Measurements from ENCODE around the gene FAM186B.

The FAM186B gene

GRCh38 chr12:49580572-49581535 is 24.6 kb downstream of the FAM186B start:
- Histone ChIP-seq H3K9me3 (ENCODE audit: control insufficient read depth, insufficient read depth, low read length) (no peaks in the 10 kb centered on the region), H3K9ac (ENCODE audit: low read depth, low read length) (no peak overlapping the region), H3K36me3 (ENCODE audit: insufficient read depth, low read length) (no peaks in the 10 kb centered on the region), H3K4me1 (ENCODE audit: insufficient read depth, low read length) (0 out of 2 replicates have a peak, but pooled peaks cover 6% of the 10 kb centered on the region)

- Histone ChIP-seq H3K9me3 (ENCODE audit: control insufficient read depth, insufficient read depth, low read length) (no peaks in the 10 kb centered on the region), H3K36me3 (ENCODE audit: insufficient read depth, low read length) (no peaks in the 10 kb centered on the region), H3K9ac (ENCODE audit: low read depth, low read length) (no peak overlapping the region), H3K4me1 (ENCODE audit: insufficient read depth, low read length) (0 out of 2 replicates have a peak, but pooled peaks cover 6% of the 10 kb centered on the region)
Measured at GRCh38 chr12:49578471-49579112, 26.8 kb downstream of the FAM186B start.

GRCh38 chr12:49577589-49578315 is 27.7 kb downstream of the FAM186B start:
- no peak overlapping the region for H3K9ac ChIP-seq (ENCODE audit: low read depth, low read length)
- no peaks in the 10 kb centered on the region for H3K36me3 ChIP-seq (ENCODE audit: insufficient read depth, low read length)
- no peaks in the 10 kb centered on the region for H3K9me3 ChIP-seq (ENCODE audit: control insufficient read depth, insufficient read depth, low read length)
- 0 out of 2 replicates have a peak, but pooled peaks cover 6% of the 10 kb centered on the region for H3K4me1 ChIP-seq (ENCODE audit: insufficient read depth, low read length)

DNA sequence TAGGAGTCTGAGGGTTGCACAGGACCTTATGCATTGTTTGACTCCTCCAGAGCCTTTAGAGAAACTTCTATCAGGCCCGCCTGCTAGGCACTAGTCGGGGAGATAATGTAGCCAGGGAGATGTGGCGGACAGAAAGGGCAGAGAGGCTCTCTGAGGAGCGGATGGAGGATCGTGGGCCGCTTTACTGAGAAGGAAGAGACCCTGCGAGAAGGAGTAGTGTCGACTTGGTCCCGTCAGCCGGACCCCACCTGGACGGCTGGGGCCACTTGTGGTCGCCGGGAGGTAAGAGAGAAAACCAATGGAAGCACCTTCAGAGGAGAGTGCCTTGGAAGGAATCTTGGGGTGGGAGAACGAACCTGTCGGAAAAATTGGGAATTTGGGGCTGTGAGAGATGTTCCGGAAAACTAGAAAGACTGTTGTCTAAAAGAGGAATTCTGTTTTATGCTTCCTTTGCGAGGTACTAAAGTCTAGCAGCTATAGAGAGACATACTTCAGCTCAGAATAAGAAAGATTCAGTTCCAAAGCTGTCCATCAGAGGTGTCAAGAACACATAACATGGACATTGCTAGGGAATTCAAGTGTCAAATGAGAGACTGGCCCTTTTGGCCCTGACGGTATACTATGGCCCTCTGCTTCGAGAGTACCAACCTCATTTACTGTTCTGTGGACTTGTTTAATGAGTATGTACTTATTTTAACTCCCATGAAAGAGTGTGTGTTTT is 36.8 kb downstream of the FAM186B start:
- no peaks in the 10 kb centered on the region; the same call in 1 of the 2 replicates for H3K4me1 ChIP-seq (ENCODE audit: insufficient read depth, low read length)
- no peaks in the 10 kb centered on the region for H3K9me3 ChIP-seq (ENCODE audit: control insufficient read depth, insufficient read depth, low read length)
- H3K9ac ChIP-seq (ENCODE audit: low read depth, low read length), result peak overlapping the region; percentile 96
- peaks cover 9% of the 10 kb centered on the region; the same call in 1 of the 2 replicates for H3K36me3 ChIP-seq (ENCODE audit: insufficient read depth, low read length)

DNA sequence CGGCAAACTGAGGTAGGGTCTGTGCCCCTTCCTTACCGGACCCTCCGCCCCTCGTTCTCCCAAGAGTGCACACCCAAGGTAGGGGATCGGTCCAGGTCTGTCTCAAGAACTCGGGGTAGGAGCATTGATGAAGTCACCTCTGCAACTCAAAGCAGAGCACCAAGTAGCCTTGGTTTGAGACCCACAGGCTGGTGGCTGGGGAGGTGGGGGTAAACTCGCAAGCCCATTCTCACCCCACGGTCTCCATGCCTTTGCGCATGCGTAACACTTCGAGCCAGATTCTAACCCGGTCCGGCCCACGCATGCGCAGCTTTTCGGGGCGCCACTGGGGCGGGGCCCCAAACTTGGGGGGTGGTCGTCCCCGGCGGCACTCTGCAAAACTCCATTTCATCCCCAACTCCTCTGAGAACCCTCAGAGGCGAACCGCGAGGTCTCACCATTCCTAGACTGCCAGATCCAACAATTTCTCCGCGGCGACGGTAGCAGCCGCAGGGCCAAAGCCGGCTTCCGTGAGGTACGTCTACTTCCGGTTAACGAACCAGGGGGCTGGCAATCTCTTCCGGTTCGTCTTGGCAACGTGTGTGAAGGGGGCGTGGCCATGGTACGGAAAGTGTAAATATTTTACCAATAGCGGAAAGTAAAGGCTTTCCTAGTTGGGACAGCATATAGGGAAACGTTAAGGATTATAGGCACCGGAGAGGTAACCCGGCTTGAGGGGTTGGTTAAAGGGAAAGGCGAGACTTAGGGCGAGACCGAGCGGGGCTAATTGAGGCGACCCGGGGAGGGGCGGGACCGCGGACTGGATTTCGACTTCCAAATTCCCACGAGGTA is 37.6 kb downstream of the FAM186B start, which contains the start of gene MCRS1:
MCRS1 (minus strand) TSS at position 532 of the 831 bp plus-strand sequence. CDS start 1,411 bp downstream, outside the sequence.
- peak within 1 kb of the TSS; percentile 96 for H3K9ac ChIP-seq (ENCODE audit: low read depth, low read length)
- peaks cover 10% of the 10 kb centered on the region for H3K36me3 ChIP-seq (ENCODE audit: insufficient read depth, low read length)
- H3K9me3 ChIP-seq (ENCODE audit: control insufficient read depth, insufficient read depth, low read length), result no peaks in the 10 kb centered on the region
- H3K4me1 ChIP-seq (ENCODE audit: insufficient read depth, low read length), result no peaks in the 10 kb centered on the region; the same call in 1 of the 2 replicates

- no peaks in the 10 kb centered on the region; the same call in 1 of the 2 replicates for H3K4me1 ChIP-seq (ENCODE audit: insufficient read depth, low read length)
- peaks cover 16% of the 10 kb centered on the region for H3K36me3 ChIP-seq (ENCODE audit: insufficient read depth, low read length)
- no peaks in the 10 kb centered on the region for H3K9me3 ChIP-seq (ENCODE audit: control insufficient read depth, insufficient read depth, low read length)
- peak overlapping the region; percentile 96 for H3K9ac ChIP-seq (ENCODE audit: low read depth, low read length)
Measured at GRCh38 chr12:49567302-49567610, 38.2 kb downstream of the FAM186B start.

GRCh38 chr12:49566361-49566760 is 39.1 kb downstream of the FAM186B start:
- Histone ChIP-seq H3K9me3 (ENCODE audit: control insufficient read depth, insufficient read depth, low read length) (no peaks in the 10 kb centered on the region), H3K9ac (ENCODE audit: low read depth, low read length) (no peak overlapping the region), H3K36me3 (ENCODE audit: insufficient read depth, low read length) (peaks cover 17% of the 10 kb centered on the region), H3K4me1 (ENCODE audit: insufficient read depth, low read length) (no peaks in the 10 kb centered on the region; the same call in 1 of the 2 replicates)

DNA sequence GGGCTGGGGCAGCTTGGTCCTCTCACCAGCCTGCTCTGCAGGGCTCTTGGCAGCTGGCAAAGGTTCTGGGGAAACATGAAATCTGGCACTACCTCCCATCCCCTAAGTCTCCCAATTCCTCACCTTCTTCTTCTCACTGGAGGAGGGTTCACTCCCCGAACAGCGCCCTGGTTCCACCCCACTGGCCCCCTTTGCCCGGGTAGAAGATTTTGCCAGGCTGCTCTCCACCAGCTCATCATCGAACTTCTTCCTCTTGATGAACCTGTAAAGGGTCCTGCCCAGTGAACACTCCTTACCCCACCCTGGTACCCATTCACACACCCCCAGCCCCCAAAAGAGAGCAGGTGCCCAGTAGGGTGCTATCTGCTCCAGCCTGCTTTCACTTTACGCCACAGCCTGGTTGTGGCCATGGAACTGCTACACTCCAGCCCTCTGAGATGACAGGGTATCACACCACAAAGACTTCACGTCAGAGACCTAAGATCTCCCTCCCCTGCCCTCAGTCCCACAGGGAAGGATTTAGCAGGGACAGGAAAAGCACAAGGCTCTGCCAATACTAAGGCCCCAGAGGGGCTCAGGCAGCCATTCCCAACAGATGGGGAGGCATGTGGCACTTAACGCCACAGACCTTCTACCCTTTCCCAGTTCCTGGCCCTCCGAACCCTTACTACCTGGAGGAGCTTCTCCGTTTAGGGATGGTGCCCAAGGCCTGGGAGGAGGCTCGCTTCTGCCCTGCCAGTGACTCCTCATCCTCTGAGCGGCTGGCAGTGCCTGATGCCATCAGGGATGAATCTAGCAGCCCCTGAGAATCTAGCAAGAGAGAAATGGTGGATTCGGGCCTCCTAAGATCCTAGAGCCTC is 39.8 kb downstream of the FAM186B start:
- no peaks in the 10 kb centered on the region; the same call in 1 of the 2 replicates for H3K4me1 ChIP-seq (ENCODE audit: insufficient read depth, low read length)

GRCh38 chr12:49564686-49565405 is 40.6 kb downstream of the FAM186B start:
- Histone ChIP-seq H3K36me3 (ENCODE audit: insufficient read depth, low read length) (peaks cover 20% of the 10 kb centered on the region), H3K9me3 (ENCODE audit: control insufficient read depth, insufficient read depth, low read length) (no peaks in the 10 kb centered on the region), H3K9ac (ENCODE audit: low read depth, low read length) (no peak overlapping the region), H3K4me1 (ENCODE audit: insufficient read depth, low read length) (no peaks in the 10 kb centered on the region; the same call in 1 of the 2 replicates)

More for the DNA sequence above, 39.8 kb downstream of the FAM186B start:
- Histone ChIP-seq H3K9ac (ENCODE audit: low read depth, low read length) (no peak overlapping the region), H3K9me3 (ENCODE audit: control insufficient read depth, insufficient read depth, low read length) (no peaks in the 10 kb centered on the region), H3K36me3 (ENCODE audit: insufficient read depth, low read length) (peaks cover 17% of the 10 kb centered on the region)

- Histone ChIP-seq H3K9ac (ENCODE audit: low read depth, low read length) (no peak overlapping the region), H3K36me3 (ENCODE audit: insufficient read depth, low read length) (peaks cover 21% of the 10 kb centered on the region), H3K4me1 (ENCODE audit: insufficient read depth, low read length) (no peaks in the 10 kb centered on the region; the same call in 1 of the 2 replicates)
Measured at GRCh38 chr12:49563951-49564685, 41.3 kb downstream of the FAM186B start.

GRCh38 chr12:49562831-49563230 is 42.6 kb downstream of the FAM186B start:
- peaks cover 21% of the 10 kb centered on the region for H3K36me3 ChIP-seq (ENCODE audit: insufficient read depth, low read length)
- no peak overlapping the region for H3K9ac ChIP-seq (ENCODE audit: low read depth, low read length)
- no peaks in the 10 kb centered on the region for H3K9me3 ChIP-seq (ENCODE audit: control insufficient read depth, insufficient read depth, low read length)
- H3K4me1 ChIP-seq (ENCODE audit: insufficient read depth, low read length), result no peaks in the 10 kb centered on the region

More at GRCh38 chr12:49563951-49564685, 41.3 kb downstream of the FAM186B start:
- H3K9me3 ChIP-seq (ENCODE audit: control insufficient read depth, insufficient read depth, low read length), result no peaks in the 10 kb centered on the region

Data from ES-I3 (cell line).